T-helper 2 cell (primary cell): ENCODE measurements around the gene PLEKHG4B.
A peak's percentile ranks its signal among the peaks of the same experiment; 100 is the strongest.
"Not testable (repeated sequence)": the region's sequence is repeated elsewhere in the genome, so short reads cannot be mapped to it uniquely, and the experiment has no call there.

ENCODE experiments used
- DNase-seq, 5 experiments: peaks; one replicate each; pipeline versions ENCODE4 v3.0.0 to v3.0.0-alpha.2; 2012 to 2022

The PLEKHG4B gene

GRCh38 chr5:204966-205670 is 113.2 kb downstream of the PLEKHG4B start:
- DNase-seq, result no peak

GRCh38 chr5:206406-206805 is 114.4 kb downstream of the PLEKHG4B start:
- DNase-seq, result no peak

- no peak for DNase-seq
Measured at GRCh38 chr5:206927-207536, 115.1 kb downstream of the PLEKHG4B start.

DNA sequence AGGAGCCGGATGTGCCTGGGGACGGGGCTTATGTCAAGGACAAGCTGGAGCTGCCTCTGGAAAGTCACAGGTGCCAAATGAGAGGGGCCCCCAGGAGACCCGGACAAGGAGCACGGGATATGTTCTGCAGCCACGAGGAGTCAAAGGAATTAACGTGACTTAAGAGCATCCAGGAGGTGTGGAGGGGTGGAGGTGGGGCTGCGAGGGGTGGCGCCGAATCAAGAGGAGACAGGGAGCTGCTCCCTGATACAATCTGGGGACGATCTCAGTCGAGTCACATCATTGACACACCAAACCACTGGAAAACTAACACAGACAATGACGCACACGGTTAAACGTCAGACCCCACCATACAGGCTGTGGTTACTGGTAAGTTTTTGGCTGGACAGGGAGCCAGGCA is 115.6 kb downstream of the PLEKHG4B start:
- no peak for DNase-seq

- no peak for DNase-seq
Measured at GRCh38 chr5:208449-209114, 116.6 kb downstream of the PLEKHG4B start.

- DNase-seq, result peak in 1 of 5 experiments; percentile 10
Measured at GRCh38 chr5:213803-214395, 121.9 kb downstream of the PLEKHG4B start.

- DNase-seq, result not testable (repeated sequence)
Measured at GRCh38 chr5:215256-215655, 123.3 kb downstream of the PLEKHG4B start.

DNA sequence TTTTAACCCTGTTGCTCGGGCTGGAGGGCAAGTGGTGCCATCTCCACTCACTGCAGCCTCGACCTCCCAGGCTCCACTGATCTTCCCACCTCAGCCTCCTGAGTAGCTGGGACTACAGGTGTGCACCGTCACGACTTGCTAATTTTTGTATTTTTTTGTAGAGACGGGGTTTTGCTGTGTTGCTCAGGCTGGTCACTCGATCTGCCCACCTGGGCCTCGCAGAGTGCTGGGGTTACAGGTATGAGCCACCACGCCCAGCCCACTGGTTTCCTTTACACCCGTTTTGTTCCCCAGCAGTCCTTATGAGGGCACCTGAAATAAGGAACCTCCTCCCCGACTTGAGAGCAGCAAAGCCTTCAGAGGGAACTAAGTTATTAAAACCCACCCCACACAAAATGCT is 124.1 kb downstream of the PLEKHG4B start:
- not testable (repeated sequence) for DNase-seq

GRCh38 chr5:217494-218456 is 125.8 kb downstream of the PLEKHG4B start, which contains the start of the genes CCDC127 and SDHA:
CCDC127 (minus strand) TSS chr5:218153; CDS start chr5:216849, 1,304 bp downstream.
SDHA (plus strand) TSS chr5:218320; CDS start chr5:218356, 36 bp downstream.
- DNase-seq, result peak; percentile 94 to 99 (median 98)

- peak in 2 of 5 experiments; percentile 4 to 30 for DNase-seq
Measured at GRCh38 chr5:218457-219291, 126.7 kb downstream of the PLEKHG4B start.

DNA sequence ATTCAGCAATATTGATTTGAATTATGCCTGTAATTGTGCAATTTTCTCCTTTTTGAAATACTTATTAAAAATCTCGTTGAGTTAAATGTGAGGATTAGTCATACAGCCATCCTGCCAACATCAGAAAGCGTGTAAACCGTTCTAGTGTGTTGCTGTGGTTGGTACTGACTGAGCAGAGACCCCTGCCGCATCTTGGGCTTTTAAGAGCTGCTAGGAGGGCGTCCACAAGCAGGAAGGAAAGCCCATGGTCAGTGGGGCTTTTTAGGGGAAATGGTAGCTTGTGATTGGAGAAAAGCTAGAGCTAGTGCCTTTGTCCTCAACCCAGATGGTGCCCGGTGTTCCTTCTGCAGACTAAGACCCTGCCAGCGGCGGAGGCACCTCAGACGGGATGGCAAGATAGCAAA is 127.5 kb downstream of the PLEKHG4B start:
- peak in 1 of 5 experiments; percentile 71 for DNase-seq

DNA sequence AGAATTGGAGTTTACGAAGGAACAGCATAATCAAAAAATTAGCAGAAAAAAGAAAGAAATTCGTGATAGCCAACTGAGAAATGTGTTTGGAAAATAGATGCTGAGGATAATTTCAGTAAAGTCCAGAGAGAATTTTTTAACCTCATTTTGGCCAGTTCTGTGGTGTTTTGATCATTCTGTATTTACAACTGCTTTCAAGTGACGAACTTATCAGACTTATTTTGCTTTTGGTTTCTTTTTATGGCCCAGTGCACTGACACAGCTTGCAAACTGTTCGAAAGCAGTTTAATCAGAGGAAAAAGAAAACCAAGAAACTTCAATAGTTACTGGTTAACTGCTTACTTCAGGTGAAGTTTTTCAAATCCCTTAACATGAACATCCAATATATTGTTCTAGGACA is 128.0 kb downstream of the PLEKHG4B start:
- peak in 2 of 5 experiments; percentile 15 to 70 for DNase-seq

DNA sequence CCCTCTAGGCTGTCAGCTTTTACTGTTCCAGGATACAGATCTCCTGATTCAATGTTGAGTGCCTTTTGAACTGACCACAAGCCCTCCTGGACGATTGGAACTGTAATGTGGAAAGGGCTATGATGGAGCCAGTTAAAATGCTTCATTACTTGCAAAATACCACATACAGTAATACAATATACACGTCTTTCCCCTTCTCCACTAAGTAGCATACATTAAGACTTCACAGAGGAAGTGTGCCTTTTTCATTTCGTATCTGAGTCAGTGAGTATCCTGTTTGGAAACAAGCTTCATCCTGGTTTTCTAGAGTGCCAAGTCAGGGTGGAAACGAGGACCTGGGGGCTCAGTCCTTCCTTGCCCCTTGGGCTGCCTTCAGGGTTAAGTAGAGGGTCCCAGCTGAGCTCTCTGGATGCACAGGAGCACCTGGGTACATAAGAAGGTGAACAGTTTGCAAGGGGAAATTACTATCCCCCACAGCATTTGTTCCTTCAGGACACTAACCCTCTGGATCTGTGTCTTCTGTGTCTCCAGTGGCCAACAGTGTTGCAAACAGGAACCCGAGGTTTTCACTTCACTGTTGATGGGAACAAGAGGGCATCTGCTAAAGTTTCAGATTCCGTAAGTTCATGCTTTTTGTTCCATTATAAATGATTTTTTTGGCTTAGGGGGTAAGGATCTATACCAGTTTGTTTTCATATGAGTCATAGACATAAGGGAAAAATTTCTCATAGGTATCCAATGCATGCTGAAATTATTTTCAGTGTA is 131.2 kb downstream of the PLEKHG4B start:
- peak in 1 of 5 experiments; percentile 9 for DNase-seq

GRCh38 chr5:223791-224190 is 131.8 kb downstream of the PLEKHG4B start:
- no peak for DNase-seq

- DNase-seq, result no peak
Measured at GRCh38 chr5:225334-225733, 133.4 kb downstream of the PLEKHG4B start.

GRCh38 chr5:227375-227774 is 135.4 kb downstream of the PLEKHG4B start:
- DNase-seq, result not testable (repeated sequence)

DNA sequence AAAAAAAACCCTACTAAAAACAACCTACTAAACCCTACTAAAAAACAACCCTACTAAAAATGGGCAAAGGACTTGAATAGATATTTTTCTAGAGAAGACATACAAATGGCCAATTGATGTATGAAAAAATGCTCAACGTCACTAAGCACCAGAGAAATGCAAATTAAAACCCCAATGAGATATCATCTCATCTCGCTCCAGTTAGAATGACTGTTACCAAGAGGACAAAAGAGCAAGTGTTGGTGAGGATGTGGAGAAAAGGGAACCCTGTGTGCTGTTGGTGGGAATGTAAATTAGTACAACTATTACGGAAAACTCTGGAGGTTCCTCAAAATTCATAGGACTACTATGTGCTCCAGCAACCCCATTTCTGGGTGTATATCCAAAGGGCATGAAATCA is 136.9 kb downstream of the PLEKHG4B start:
- DNase-seq, result peak in 1 of 5 experiments; percentile 35

- no peak for DNase-seq
Measured at GRCh38 chr5:230711-231110, 138.7 kb downstream of the PLEKHG4B start.

- DNase-seq, result peak in 1 of 5 experiments; percentile 79
Measured at GRCh38 chr5:231661-232060, 139.7 kb downstream of the PLEKHG4B start.

GRCh38 chr5:233426-233825 is 141.5 kb downstream of the PLEKHG4B start:
- not testable (repeated sequence) for DNase-seq
